ENCODE results near the gene CLCN3.
"Not testable (repeated sequence)": the region's sequence is repeated elsewhere in the genome, so short reads cannot be mapped to it uniquely, and the experiment has no call there.

CLCN3 gene

GRCh38 chr4:169650227-169650936, 30.0 kb downstream of the CLCN3 start:
- FAIRE-seq, result no peak
- no peak for DNase-seq (ENCODE audit: extremely low spot score, insufficient read length, low read depth)

GRCh38 chr4:169652535-169652934, 32.2 kb downstream of the CLCN3 start:
- DNase-seq (ENCODE audit: extremely low spot score, insufficient read length, low read depth) (no peak), FAIRE-seq (no peak)

DNA sequence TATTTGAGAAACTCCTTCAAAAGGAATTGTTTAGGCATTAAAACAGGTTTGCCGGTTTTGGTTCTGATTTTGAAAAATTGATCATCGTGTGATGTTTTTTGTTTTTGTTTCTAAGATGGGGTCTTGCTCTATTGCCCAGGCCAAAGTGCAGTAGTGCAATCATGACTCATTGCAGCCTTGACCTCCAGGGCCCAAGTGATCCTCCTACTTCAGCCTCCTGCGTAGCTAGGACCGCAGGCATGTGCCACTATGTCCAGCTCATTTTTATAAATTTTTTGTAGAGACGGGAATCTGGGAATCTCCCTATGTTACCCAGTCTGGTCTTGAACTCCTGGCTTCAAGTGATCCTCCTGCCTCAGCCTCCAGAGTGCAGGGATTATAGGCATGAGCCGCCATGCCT, 35.0 kb downstream of the CLCN3 start:
- DNase-seq (ENCODE audit: extremely low spot score, insufficient read length, low read depth) (no peak), FAIRE-seq (no peak)

- FAIRE-seq (peak; percentile 55), DNase-seq (ENCODE audit: extremely low spot score, insufficient read length, low read depth) (no peak)
These were observed 37.2 kb downstream of the CLCN3 start for GRCh38 chr4:169657470-169658107.

DNA sequence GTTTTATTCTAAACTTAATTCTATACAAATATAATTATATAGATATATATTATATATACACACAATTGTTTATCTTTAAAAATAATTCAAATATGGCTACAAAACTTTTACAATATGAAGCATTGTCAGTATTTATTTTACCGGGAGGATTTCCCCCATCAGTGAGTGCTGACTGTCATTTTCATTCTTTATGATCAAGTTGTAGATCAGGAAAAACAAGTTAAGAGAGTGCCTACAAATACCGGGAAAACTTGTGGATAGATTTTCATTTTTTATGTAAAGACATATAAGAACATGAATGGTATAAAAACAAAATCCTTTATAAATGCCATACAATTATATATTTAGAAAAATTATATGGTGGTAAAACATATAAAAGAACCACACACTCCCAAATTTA, 37.8 kb downstream of the CLCN3 start:
- FAIRE-seq (no peak), DNase-seq (ENCODE audit: extremely low spot score, insufficient read length, low read depth) (no peak)

DNA sequence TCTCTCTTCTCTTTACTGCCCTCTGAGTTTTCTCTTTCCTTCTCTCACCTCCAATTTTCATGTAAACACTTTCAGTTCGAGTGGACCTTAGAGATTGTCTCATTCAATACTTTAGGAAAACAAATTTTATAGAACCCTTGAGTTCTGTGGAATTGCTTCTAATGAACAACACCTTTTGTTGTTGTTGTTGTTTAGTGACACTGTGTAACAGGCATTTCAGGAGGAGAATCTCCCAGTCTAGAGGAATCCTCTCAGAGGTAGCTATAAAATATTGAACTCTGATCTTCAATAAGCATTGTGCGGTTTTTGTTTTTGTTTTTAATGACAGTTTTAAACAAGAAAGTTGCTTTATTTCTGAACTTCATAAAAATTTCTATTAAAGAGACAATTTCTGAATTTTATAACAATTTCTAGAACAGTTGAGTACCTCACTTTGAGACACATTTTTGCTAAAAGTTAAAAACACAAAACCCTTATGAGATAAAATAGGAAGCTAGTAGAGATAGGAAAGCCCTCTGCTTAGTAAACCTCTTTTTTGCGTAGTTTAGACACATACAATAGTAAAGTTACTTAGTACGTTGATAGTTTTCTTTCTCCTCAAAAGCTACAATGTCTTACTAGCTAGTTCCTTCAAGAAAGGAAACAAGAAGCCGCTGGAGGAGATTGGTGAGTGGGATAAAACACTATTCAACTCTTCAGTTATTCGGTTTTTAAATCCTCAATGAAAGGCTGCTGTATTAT, 38.8 kb downstream of the CLCN3 start:
- FAIRE-seq (peak; percentile 15), DNase-seq (ENCODE audit: extremely low spot score, insufficient read length, low read depth) (no peak)

GRCh38 chr4:169659716-169660670, 39.6 kb downstream of the CLCN3 start:
- DNase-seq (ENCODE audit: extremely low spot score, insufficient read length, low read depth) (peak; percentile 26), FAIRE-seq (peak; percentile 95)

DNA sequence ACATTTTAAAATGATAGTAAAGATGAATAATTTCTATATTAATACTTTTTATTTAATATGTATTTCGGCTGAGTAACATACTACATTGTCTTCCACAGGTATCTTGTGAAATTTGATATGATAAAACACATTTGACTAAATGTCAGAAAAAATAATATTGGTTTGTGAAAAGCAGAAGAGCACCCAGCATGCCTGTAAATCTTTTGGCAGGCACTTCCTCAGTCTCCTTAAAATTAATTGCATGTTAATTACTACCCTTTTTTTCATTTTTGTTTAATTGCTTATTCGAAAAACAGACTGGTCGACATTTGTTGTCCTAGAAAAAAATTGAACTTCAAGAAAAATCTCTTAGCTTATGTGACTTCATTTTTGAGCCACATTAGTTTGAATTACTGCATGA, 40.6 kb downstream of the CLCN3 start:
- FAIRE-seq (no peak), DNase-seq (ENCODE audit: extremely low spot score, insufficient read length, low read depth) (no peak)

DNA sequence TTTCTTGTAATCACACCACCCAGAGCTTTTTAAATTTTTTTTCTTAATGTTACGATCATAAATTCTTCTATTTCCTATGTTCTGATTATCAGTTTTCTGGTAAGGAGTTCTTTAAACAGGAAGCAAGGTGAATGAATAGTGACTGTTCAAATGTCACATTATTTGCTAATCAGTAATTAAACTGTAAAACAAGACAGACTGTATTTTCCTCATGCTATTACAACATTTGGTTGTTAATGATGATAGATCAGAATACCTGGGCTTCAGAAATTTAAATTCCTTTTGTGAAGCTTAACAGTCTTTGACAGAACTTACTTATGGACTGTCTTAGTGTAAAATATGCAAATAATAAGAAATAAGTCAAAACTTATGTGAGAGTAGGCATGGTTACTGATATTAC, 41.4 kb downstream of the CLCN3 start:
- FAIRE-seq, result no peak

GRCh38 chr4:169662206-169662605, 41.8 kb downstream of the CLCN3 start:
- no peak for DNase-seq (ENCODE audit: extremely low spot score, insufficient read length, low read depth)
- FAIRE-seq, result no peak

More for the DNA sequence above, 41.4 kb downstream of the CLCN3 start:
- DNase-seq (ENCODE audit: extremely low spot score, insufficient read length, low read depth), result no peak

DNA sequence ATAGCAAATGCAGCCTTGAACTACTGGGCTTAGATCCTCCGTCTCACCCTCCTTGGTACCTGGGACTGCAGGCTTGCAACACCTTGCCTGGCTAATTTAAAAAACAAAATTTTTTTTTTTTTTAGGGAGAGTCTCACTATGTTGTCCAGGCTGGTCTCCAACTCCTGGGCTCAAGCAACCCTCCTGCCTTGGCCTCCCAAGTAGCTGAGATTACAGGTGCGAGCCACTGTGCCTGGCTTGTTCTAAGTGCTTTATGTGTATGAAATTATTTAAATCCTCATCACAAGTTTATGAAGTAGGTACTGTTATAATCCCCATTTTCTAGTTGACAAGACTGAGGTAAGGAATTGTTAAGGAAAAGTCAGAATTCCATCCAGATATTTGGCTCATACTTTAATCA, 43.0 kb downstream of the CLCN3 start:
- DNase-seq (ENCODE audit: extremely low spot score, insufficient read length, low read depth), result no peak
- FAIRE-seq, result no peak

- no peak for FAIRE-seq
- no peak for DNase-seq (ENCODE audit: extremely low spot score, insufficient read length, low read depth)
These were observed 43.5 kb downstream of the CLCN3 start for GRCh38 chr4:169663831-169664230.

GRCh38 chr4:169664615-169665014, 44.2 kb downstream of the CLCN3 start:
- DNase-seq (ENCODE audit: extremely low spot score, insufficient read length, low read depth), result no peak
- FAIRE-seq, result no peak

- FAIRE-seq, result no peak
- no peak for DNase-seq (ENCODE audit: extremely low spot score, insufficient read length, low read depth)
These were observed 44.8 kb downstream of the CLCN3 start for GRCh38 chr4:169665046-169665737.

GRCh38 chr4:169668069-169668721, 47.8 kb downstream of the CLCN3 start:
- FAIRE-seq (no peak), DNase-seq (ENCODE audit: extremely low spot score, insufficient read length, low read depth) (no peak)

GRCh38 chr4:169675825-169676224, 55.4 kb downstream of the CLCN3 start:
- no peak for DNase-seq (ENCODE audit: extremely low spot score, insufficient read length, low read depth)
- no peak for FAIRE-seq

- FAIRE-seq (no peak), DNase-seq (ENCODE audit: extremely low spot score, insufficient read length, low read depth) (no peak)
These were observed 56.9 kb downstream of the CLCN3 start for GRCh38 chr4:169677150-169677748.

GRCh38 chr4:169678486-169678885, 58.1 kb downstream of the CLCN3 start:
- FAIRE-seq; DNase-seq (ENCODE audit: extremely low spot score, insufficient read length, low read depth): not testable (repeated sequence)

All from GM18507 (cell line).